ENCODE data around the gene NAPA.

The NAPA gene

DNA sequence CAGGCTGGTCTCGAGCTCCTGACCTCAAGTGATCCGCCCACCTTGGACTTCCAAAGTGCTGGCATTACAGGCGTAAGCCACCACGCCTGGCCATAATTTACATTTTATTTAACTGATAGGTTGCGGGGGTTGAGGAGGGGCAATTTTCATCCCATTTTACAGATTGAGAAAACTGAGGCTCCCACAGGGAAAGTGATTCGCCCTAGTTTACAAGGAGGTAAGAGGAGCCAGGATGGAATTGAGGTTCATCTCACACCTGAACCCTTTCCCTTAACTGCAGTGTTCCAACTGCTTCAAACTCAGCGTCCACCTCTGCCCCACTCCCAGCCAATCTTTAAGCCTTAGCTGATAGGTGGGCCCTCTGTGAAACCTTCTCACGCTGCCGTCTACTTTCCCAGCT is 4.0 kb upstream of the NAPA start:
- DNase-seq (ENCODE audit: low read depth) = no peak
- no peak overlapping the region for H3K4me3 ChIP-seq (ENCODE audit: control insufficient read depth, low read depth, low read length)
- TF ChIP-seq CTCF (IDR thresholded peaks at IDR 0.05; ENCODE audit: control insufficient read depth, insufficient read depth, low read depth, low read length, missing control alignments) = no peak

GRCh38 chr19:47518139-47518538 is 3.3 kb upstream of the NAPA start:
- TF ChIP-seq CTCF (IDR thresholded peaks at IDR 0.05; ENCODE audit: control insufficient read depth, insufficient read depth, low read depth, low read length, missing control alignments) = no peak

DNA sequence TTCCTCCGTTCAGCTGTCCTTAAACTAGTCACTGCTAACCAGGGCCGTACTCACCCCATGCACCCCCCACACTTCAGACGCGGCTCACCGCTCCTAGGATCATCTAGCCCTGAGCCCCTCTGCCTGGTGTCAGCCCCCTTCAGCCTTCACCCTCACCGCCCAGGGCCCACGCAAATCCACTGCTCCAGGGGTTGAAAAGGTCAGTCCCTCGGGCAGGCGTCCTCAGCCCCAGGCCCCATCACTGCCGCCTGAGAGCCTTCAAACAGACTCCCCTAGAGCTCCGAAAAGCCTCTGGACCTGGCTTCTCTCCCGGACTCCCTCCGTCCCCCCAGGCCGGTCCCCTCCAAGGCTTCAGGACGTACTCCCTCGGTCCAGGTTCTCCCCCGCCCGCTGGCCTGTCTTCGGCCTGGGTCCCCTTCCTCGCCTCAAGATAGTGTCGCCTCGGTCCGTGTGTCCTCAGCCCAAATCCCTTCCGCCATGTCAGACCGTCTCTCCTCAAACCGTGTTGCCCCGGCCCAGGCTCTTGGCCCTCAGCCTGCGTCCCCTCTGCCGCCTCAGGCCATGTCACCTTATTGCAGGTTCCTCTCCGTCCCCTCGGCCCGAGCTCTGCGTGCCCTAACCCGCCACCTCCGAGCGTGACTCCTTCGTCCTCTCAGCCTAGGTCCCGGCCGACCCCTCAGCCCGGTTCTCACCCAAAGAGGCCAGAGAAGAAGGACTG is 553 bp downstream of the NAPA start:
- DNase-seq (ENCODE audit: low read depth) = no peak
- TF ChIP-seq CTCF (IDR thresholded peaks at IDR 0.05; ENCODE audit: control insufficient read depth, insufficient read depth, low read depth, low read length, missing control alignments) = no peak
- H3K4me3 ChIP-seq (ENCODE audit: control insufficient read depth, low read depth, low read length) = peak overlapping the region; percentile 75

More at GRCh38 chr19:47518139-47518538, 3.3 kb upstream of the NAPA start:
- DNase-seq (ENCODE audit: low read depth) = no peak
- H3K4me3 ChIP-seq (ENCODE audit: control insufficient read depth, low read depth, low read length) = no peak overlapping the region

DNA sequence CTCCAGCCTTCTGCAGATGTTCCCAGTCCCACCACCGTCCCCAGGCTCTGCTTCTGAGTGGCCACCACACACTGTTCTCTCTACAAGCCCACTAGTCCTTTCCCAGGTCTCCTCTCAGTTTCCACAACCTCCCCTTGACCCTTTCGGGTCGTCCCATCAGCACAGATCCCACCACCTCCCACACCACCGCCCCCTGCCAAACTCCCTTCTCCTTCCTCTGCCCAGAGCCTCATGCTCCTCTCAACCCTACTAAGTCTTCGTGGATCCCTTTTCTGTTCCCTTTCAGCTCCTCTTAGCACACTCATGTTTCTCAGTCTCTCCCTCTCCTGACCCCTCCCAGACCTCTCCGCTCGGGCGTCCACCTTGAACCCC is 1.9 kb downstream of the NAPA start:
- peak overlapping the region; percentile 30 for H3K4me3 ChIP-seq (ENCODE audit: control insufficient read depth, low read depth, low read length)
- DNase-seq (ENCODE audit: low read depth) = no peak
- TF ChIP-seq CTCF (IDR thresholded peaks at IDR 0.05; ENCODE audit: control insufficient read depth, insufficient read depth, low read depth, low read length, missing control alignments) = no peak

DNA sequence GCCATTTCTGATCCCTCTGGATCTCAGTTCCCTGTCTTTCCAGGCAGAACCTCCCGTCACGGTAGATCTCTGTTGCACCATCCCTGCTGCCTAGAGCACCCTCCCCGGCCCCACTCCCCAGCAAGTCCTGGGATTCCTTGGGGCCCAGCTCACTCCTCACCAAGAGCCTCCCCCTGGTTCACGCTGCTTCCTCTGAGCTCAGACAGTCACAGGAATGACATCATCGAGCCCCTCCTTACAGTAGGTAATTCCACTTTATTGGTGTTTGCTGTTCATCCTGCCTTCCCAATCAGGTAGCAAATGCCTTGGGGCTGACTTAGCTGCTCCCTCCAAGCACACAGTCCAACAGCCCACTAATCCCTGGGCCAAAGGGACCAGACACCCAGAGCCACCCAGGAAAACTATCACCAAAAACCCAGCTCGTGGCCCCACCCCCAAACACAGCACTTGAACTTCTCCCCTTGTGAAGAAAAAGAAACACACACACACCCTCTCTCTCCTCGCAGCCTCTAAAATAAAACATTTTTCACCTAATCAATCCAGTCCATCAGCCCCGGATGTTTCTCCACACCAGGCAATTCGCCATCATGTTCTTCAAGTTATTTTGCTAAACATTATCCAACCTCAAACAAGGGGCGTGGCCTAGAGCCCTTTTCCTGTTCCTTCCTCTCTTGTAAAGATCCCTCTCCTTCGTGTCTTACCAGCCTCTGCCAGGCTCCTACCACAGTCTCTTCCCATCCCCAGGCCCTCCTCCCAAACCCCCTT is 2.5 kb downstream of the NAPA start:
- no peak for TF ChIP-seq CTCF (IDR thresholded peaks at IDR 0.05; ENCODE audit: control insufficient read depth, insufficient read depth, low read depth, low read length, missing control alignments)
- peak overlapping the region; percentile 30 for H3K4me3 ChIP-seq (ENCODE audit: control insufficient read depth, low read depth, low read length)
- peak; percentile 31 for DNase-seq (ENCODE audit: low read depth)

DNA sequence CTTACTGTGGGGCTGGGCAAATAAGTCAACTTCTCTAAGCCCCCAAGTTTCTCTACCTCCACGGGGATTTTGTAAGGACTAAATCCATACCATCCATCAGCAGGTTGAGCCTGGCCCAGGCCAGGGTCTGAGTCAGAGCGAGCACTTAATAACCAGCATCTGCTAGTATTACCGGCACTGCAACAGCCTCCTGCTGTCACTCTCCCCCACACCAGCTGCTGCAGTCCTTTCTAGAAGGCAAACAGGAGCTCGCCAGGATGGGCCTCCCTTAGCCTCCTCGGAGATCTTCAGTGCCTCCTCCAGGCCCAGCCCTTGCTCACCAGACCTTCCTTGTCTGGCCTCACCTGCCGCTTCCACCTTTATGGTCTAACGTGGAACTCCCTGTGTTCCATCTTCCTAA is 3.2 kb downstream of the NAPA start:
- H3K4me3 ChIP-seq (ENCODE audit: control insufficient read depth, low read depth, low read length) = no peak overlapping the region
- TF ChIP-seq CTCF (IDR thresholded peaks at IDR 0.05; ENCODE audit: control insufficient read depth, insufficient read depth, low read depth, low read length, missing control alignments) = no peak
- DNase-seq (ENCODE audit: low read depth) = no peak
